RWPE1 (cell line): ENCODE measurements around the gene TBC1D12.
A peak's percentile ranks its signal among the peaks of the same experiment; 100 is the strongest.
"Not testable (repeated sequence)": the region's sequence is repeated elsewhere in the genome, so short reads cannot be mapped to it uniquely, and the experiment has no call there.

ENCODE experiments used
- CTCF ChIA-PET: fragments of 350-600 bp; sonication (Branson Sonifier 250); formaldehyde crosslinking; extraction: SDS; loops from one replicate; lab custom pipeline; 2021; lab: Yijun Ruan, JAX
- POLR2A ChIA-PET: fragments of 400-600 bp; formaldehyde crosslinking; extraction: SDS; loops from one replicate; lab custom pipeline; 2020; ENCODE audit warnings: antibody characterized with exemption; ENCODE audit not compliant: low non-redundant PET; lab: Yijun Ruan, JAX
- DNase-seq: peaks from one replicate; pipeline ENCODE4 v3.0.0; 2012; ENCODE audit warnings: low spot score
- H3K27ac ChIP-seq: fragments of 450-650 bp; 2 replicates; pipeline ENCODE4 v1.5.1; 2017
- TF ChIP-seq, protein P1 (sequence below): fragments of 450-650 bp; conservative IDR thresholded peaks from 2 replicates; pipeline ENCODE4 v1.5.1; 2017; ENCODE audit warnings: low read depth, mild to moderate bottlenecking

TBC1D12 gene

DNA sequence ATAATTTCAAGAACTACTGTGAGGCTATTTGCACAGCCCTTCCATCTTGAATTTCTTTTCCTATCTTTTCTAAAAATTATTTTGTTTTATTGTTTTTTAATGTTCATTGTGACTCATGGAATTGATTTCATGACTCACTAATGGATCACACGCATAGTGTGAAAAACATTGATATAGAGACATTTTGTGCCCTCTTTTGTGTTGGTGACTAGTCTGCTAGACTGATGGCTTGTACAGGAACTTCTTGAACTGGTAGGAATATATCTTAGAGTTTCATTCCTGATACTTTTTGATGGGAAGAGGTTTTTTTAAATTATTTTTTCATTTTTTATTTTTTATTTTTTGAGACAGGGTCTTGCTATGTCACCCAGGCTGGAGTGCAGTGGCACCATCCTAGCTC, 27.0 kb upstream of the TBC1D12 start:
- CTCF ChIA-PET = interaction anchor here (1.3 kb wide), 1 partner anchor 12 kb away, joined by 6 read pairs; no protein-coding TSS in a partner anchor
- no peak overlapping the region for H3K27ac ChIP-seq
- POLR2A ChIA-PET = no interaction called here
- no peak for DNase-seq
- TF ChIP-seq, protein P1, sequence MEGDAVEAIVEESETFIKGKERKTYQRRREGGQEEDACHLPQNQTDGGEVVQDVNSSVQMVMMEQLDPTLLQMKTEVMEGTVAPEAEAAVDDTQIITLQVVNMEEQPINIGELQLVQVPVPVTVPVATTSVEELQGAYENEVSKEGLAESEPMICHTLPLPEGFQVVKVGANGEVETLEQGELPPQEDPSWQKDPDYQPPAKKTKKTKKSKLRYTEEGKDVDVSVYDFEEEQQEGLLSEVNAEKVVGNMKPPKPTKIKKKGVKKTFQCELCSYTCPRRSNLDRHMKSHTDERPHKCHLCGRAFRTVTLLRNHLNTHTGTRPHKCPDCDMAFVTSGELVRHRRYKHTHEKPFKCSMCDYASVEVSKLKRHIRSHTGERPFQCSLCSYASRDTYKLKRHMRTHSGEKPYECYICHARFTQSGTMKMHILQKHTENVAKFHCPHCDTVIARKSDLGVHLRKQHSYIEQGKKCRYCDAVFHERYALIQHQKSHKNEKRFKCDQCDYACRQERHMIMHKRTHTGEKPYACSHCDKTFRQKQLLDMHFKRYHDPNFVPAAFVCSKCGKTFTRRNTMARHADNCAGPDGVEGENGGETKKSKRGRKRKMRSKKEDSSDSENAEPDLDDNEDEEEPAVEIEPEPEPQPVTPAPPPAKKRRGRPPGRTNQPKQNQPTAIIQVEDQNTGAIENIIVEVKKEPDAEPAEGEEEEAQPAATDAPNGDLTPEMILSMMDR = no peak

DNA sequence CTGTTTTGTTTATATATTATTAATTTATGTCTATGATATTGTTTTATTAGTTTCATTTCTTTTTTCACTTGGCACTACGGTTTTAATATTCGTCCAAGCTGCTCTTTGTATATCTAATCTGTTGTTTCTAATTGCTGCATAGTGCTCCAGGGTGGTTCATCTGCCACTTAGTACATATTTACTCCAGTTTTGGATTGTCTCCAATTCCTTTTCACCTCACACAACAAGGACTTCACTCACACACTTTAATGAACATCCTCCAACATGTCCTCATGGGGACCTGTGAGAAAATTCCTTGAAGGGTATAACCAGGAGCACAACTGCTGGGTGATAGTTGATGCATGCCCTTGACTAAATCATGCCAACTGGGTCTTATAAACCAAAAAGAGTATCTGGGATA, 25.5 kb upstream of the TBC1D12 start:
- TF ChIP-seq, protein P1 = no peak
- ChIA-PET CTCF (interaction anchor here (0.6 kb wide), 1 partner anchor 14 kb away, joined by 3 read pairs; no protein-coding TSS in a partner anchor), POLR2A (no interaction called here)
- DNase-seq = no peak
- no peak overlapping the region for H3K27ac ChIP-seq

DNA sequence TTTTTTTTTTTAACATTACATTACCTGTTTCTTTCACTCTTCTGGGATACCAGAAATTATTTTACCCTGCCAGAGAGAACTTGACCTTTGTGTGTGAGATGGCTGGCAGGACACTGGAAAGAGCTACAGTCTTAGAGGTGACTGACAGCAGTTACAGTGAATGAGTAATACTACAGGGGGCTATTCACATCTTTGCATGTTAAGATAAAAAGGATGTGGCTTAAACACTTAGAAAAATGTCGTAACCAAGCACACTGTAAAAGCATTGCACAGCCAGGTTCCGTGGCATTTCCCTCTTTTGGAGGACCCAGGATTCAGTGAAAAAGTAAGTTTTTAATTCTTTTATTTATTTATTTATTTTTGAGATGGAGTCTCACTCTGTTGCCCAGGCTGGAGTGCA, 18.8 kb upstream of the TBC1D12 start:
- TF ChIP-seq, protein P1 = no peak
- no peak overlapping the region for H3K27ac ChIP-seq
- ChIA-PET CTCF (interaction anchor here (0.5 to 1.4 kb wide), 2 partner anchors 13 to 1047 kb away, joined by 4 read pairs; no protein-coding TSS in a partner anchor), POLR2A (no interaction called here)
- DNase-seq = no peak

DNA sequence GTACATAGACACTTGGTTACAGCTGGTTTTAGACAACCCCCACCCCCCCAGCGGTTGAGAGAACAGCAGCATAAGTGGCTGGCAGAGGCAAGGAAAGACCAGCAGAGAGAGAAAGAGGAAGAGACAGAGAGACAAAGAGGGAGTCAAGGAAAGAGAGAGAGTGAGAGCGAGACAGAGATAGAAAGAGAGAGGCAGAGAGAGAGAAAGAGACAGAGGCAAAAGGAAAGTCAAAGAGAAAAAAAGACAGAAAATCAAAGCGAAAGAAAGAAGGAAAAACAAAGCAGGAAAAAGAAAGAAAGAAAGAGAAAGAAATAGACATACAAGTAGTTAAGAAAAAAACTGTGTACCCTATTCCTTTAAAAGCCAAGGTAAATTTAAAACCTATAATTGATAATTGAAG, 16.6 kb upstream of the TBC1D12 start:
- DNase-seq, CTCF ChIA-PET, H3K27ac ChIP-seq, POLR2A ChIA-PET: not testable (repeated sequence)

DNA sequence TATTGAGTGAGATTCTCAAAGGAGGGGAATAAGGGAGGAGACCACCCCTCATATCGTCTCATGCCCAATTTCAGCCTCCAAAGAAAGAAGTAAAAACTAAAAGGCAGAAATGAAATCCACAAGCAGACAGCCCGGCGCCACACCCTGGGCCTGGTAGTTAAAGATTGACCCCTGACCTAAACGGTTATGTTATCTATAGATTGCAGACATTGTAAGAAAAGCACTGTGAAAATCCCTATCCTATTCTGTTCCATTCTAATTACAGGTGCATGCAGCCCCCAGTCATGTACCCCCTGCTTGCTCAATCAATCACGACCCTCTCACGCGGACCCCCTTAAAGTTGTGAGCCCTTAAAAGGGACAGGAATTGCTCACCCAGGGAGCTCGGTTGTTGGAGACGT, 10.2 kb upstream of the TBC1D12 start:
- CTCF ChIA-PET = interaction anchor here (0.6 kb wide), 1 partner anchor 788 kb away, joined by 3 read pairs; no protein-coding TSS in a partner anchor
- H3K27ac ChIP-seq, POLR2A ChIA-PET, DNase-seq: not testable (repeated sequence)

DNA sequence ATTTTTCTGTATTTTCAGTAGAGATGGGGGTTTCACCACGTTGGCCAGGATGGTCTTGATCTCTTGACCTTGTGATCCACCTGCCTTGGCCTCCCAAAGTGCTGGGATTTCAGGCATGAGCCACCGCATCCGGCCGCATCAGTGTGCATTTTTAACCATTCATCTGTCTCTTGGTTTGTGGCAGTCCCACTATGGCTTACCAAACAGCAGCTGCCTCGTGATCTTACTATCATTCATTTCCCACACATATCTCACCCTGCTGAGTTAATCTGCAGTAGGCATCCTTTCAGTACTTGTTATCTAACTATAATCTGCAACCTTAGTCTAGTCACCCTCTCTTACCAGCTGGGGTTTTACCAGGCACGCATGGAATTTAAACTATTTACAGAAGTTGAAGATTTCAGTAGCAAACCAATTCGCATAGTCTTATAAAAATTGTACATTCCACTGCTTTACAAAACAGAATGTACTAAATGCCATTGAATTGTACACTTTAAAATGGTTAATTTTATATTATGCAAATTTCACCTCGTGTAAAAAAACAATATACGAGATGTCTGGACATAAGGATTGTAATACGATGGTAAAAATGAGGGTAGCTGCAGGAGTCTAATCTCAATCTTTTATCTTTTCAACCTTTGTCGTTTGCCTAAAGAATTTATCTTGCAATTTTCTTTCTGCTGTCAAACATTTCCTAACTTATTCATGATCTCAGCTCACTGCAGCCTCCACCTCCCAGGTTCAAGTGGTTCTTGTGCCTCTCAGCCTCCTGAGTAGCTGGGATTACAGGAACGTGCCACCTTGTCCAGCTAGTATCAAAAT, 4.6 kb upstream of the TBC1D12 start:
- TF ChIP-seq, protein P1 = no peak
- DNase-seq = peak; percentile 20
- H3K27ac ChIP-seq = no peak overlapping the region
- POLR2A ChIA-PET = no interaction called here
- CTCF ChIA-PET = interaction anchor here (0.6 kb wide), 2 partner anchors 25 to 76 kb away, joined by 5 to 8 read pairs; no protein-coding TSS in a partner anchor

DNA sequence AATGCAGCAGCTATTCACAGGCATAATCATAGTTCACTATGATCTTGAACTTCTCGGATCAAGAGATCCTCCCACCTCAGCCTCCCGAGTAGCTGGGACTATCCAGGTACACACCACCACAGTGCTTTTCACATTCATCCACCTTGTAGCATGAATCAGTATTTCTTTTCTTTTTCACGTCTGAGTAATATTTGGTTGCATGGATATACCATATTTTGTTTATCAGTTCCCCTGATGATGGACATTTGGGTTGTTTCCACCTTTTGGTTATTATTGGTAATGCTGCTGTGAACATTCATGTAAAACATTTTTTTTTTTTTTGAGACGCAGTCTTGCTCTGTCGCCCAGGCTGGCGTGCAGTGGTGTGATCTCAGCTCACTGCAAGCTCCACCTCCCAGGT, 3.6 kb upstream of the TBC1D12 start:
- TF ChIP-seq, protein P1 = no peak
- POLR2A ChIA-PET = no interaction called here
- H3K27ac ChIP-seq = no peak overlapping the region
- no peak for DNase-seq
- CTCF ChIA-PET = interaction anchor here (0.6 kb wide), 1 partner anchor 37 kb away, joined by 3 read pairs; no protein-coding TSS in a partner anchor
